GM18867 (cell line): Measurements from ENCODE around the gene IGFL3.
"Not testable (repeated sequence)": the region's sequence is repeated elsewhere in the genome, so short reads cannot be mapped to it uniquely, and the experiment has no call there.

Experiments
- ATAC-seq: cut with Tn5 transposase; IDR thresholded peaks from one replicate; pipeline ENCODE4 v1.9.1; 2021; ENCODE audit warnings: mild to moderate bottlenecking, moderate library complexity; ENCODE audit not compliant: unreplicated experiment

IGFL3 gene

GRCh38 chr19:46126086-46126580, 1.6 kb upstream of the IGFL3 start:
- ATAC-seq = no peak

- no peak for ATAC-seq
These were observed 959 bp upstream of the IGFL3 start for GRCh38 chr19:46125447-46125846.

- ATAC-seq = no peak
These were observed 6.4 kb downstream of the IGFL3 start for GRCh38 chr19:46118136-46118535.

DNA sequence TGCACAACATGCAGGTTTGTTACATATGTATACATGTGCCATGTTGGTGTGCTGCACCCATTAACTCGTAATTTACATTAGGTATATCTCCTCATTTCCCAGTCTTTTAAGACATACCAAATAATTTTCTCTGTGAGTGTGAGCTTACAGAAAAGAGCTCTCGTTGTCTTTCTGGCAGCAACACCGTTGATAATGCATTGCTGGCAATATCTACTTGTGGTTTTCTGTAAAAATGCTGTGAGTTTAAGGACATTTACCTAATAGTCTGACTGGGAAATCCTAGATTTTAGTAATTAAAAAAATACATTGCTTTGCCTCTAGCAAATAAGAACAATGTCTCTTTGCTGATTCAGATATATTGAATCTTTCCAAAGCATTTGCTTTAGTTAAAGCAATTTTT, 8.4 kb downstream of the IGFL3 start:
- ATAC-seq = no peak

DNA sequence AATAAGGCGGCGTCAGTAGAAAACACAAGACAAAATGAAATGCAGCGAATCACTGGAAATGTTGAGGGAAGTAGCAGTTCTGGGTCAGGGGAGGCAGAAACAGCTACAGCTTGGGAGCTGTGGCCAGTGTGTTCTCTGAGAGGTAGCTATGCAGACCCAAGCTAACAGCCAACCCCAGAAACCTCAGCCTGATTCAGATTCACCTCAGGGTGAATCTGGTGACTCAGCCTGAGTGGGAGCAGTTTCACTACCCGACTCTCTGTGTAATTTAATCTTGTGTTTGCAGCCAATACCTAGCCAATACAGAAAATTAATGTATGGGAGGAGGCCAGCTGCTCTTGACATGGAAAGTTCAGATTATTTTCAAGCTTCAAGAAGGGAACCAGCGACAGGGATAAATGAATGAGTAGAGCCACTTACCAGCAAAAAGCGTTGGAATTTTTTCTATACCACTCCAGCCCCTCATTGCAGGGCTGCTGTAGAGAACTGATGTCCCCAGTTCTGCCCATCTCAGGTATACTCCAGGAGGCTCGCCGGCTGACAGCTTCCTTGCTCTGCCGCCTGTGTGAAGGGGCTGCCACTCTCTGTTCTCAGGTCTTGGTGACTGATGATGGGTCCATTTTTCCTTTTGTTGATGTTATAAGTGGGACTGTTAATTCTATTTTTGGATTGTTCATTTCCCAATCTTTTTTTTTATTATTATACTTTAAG, 8.9 kb downstream of the IGFL3 start:
- ATAC-seq = peak; percentile 50

GRCh38 chr19:46113726-46114125, 10.8 kb downstream of the IGFL3 start:
- no peak for ATAC-seq

DNA sequence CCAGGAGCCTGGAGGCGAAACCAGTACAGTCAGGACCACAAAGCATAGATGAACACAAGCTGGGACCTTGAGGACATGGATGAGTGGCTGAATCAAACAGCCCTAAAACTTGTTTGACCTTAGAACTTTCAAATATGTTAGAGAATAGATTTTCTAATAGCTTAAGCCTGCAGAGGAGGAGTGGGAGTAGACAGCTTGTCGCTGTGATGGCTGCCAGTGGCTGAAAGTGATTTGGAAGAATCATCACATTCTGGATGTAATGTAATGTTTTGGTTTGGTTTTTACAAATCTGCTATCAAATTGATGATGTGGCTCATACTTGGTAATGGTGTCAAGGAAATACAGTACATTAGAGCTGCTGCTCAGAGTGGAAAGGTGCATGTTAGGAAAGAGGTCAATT, 12.0 kb downstream of the IGFL3 start:
- no peak for ATAC-seq

DNA sequence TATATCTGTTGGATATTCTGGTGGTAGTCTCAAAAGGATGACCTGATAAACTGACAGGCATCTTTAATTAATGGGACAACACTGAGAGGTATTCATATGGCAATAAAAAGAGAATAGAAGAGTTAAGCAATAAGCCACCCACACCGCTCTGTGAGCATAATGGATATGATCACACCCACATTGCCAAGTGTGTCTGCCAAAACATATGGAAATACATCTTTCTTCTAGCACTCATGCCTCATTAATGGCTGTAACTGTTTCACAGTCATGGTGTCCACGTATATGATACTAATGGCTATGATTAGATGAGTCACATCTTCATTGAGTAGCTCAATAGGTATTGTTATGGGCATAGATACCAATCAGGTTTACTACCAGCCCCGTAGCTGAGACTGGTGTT, 13.1 kb downstream of the IGFL3 start:
- no peak for ATAC-seq

DNA sequence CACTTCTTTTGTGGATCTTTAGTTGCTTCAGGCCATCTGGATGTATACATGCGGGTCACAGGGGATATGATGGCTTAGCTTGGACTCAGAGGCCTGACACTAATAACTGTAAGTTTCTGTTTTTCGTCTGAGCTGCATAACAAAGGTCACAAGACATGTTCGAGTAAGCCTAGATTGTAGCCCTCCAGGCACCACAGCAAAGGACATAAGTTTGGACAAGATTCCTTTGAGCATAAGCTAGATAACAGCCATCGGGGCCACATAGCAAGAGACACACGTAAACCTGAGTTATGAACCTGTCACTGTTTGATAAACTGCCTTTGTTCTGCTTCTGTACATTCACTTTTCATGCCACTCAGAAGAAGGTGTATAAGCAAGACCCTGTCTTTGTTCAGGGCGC, 14.6 kb downstream of the IGFL3 start:
- ATAC-seq = no peak

DNA sequence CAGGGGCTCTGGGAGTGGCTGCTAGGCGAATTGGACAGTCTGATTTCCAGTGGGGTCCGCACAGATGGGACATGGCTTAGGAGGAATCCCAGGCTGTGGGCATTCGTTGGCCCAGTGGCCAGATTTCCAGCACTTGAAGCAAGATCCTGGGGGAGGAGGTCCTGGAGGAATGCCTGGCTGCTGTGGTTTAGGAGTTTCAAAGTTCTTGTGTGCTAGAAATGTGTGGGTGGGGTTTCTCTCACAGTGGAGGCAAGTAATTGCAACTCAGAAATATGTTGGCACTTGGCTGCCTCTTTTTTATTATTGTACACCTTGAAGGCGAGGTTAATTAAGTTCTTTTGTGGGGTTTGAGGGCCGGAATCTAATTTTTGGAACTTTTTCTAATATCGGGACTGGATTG, 17.1 kb downstream of the IGFL3 start:
- ATAC-seq = no peak

GRCh38 chr19:46102333-46102732, 22.2 kb downstream of the IGFL3 start:
- ATAC-seq = not testable (repeated sequence)

DNA sequence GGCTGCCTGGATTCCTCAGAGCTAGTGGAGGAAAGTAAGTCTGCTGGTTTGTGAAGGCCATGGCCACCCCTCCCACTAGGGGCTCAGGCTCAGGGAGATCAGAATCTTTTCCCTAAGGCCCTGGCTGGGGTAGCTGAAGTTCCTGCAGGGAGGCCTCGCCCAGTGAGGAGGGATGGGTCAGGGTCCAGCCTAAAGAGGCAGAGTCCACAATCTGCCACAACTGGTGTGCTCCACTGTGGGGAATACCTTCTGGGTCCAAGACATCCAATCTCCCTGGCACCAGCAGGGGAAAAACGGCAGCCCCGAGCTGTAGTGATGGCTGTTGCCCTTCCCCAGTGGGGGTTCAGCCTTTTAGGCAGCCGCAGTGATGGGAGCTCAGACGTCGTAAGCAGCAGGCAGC, 23.2 kb downstream of the IGFL3 start:
- no peak for ATAC-seq

DNA sequence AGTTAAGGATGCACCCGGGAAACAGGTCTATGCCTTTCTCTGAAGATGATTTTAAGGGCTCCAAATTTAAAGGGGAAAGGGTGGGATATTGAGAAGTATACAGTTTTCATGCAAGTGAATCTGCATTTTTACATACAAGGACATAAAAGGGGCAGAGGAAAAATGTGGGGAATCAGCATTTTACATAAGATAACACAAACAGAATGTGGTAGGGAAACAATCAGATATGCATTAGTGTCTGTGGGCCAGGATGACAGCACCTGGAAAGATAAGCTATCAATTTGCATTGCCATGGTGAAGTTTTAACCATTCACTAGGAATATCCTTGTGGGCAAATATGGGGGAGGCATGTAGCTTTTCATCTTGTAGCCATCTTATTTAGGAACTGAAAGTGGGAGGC, 24.1 kb downstream of the IGFL3 start:
- no peak for ATAC-seq

GRCh38 chr19:46090444-46090843, 34.0 kb downstream of the IGFL3 start:
- ATAC-seq = no peak

DNA sequence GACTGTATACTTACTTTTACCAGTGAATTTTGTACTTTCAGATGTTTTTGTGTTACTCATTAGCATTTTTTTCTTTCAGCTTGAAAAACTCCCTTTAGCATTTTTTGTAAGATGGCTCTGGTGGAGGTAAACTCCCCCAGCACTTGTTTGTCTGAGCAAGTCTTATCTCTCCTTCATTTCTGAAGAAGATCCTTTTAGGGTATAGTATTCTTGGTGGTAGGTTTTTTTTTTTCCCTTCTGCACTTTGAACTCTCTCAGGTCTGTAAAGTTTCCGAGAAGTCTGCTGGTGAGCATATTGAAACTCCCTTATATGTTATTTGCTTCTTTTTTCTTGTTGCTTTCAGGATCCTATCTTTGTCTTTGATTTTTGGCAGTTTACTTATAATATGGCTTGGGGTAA, 35.1 kb downstream of the IGFL3 start:
- no peak for ATAC-seq

- ATAC-seq = no peak
These were observed 36.4 kb downstream of the IGFL3 start for GRCh38 chr19:46088101-46088500.

- ATAC-seq = no peak
These were observed 38.6 kb downstream of the IGFL3 start for GRCh38 chr19:46085888-46086287.

DNA sequence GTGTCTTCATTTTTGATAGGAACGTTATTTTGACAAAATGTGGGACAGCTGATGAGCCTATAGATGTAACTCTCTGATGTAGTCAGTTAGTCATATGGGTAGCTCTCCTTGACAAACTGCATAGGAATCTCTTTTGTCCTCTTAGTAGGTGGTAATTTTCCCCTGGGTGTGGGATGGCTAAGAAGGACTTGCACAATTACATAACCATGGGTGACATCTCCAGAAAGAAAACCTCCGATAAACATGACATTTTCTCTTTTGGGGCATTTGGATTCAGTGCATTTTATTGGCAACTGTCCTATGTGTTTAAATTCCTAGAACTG, 41.8 kb downstream of the IGFL3 start:
- ATAC-seq = no peak

DNA sequence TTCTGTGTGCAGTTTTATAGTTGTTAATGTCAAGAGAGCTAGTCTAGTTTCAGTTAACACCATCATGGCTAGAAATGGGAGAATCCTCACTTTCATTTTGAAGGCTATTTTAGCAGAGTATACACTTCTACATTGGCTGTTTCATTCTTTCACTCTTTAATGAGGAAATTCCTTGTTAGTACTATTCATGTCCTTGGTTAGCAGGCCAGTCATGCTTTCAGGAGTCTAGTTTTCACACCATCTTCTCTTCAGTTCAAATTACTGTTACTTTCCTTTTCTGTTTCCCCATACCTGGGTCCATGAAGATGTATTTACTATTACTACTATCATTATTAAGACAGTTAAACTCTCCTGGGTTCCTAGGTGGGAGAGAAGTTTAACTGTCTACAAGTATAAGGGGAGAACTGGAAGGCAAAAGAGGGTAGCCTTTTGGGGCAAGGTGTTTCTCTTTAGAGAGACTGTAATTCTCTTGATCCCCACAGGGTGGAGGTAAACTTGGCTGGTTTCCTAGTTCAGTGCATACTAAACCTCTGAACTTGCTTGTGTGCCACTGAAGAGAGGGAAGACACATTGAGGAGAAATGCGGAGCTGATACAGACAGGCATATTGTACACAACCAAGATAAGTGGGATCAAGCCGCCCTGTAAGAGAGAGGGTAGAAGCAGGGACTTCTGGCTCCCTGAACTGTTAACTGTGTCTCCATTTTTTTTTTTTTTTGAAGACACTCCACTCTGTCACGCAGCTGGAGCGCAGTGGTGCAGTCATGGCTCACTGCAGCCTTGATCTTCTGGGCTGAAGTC, 42.4 kb downstream of the IGFL3 start:
- no peak for ATAC-seq

GRCh38 chr19:46080561-46080960, 43.9 kb downstream of the IGFL3 start:
- ATAC-seq = no peak

- no peak for ATAC-seq
These were observed 44.9 kb downstream of the IGFL3 start for GRCh38 chr19:46079576-46079975.

GRCh38 chr19:46078573-46079332, 45.7 kb downstream of the IGFL3 start:
- not testable (repeated sequence) for ATAC-seq
